HepG2 (cell line): ENCODE measurements around the gene FBXO7. TPM values are rescaled to one million over a fixed set of nuclear protein-coding genes. Genes with fewer than 3 reads are reported as not detected.

Source experiments
- ARNT ChIP-seq: fragments of 450-650 bp; IDR thresholded peaks from 2 replicates; pipeline ENCODE4 v1.6.1; 2017
- ESRRA ChIP-seq: sonication (generic); formaldehyde crosslinking; IDR thresholded peaks from 2 replicates; pipeline ENCODE4 v1.5.1; 2020; ENCODE audit warnings: mild to moderate bottlenecking, low read depth, missing genetic modification reagents
- GLMP ChIP-seq: sonication (generic); formaldehyde crosslinking; IDR thresholded peaks from 2 replicates; pipeline ENCODE4 v1.9.0; 2021; ENCODE audit warnings: missing genetic modification reagents, mild to moderate bottlenecking, borderline replicate concordance
- ISX ChIP-seq: sonication (generic); formaldehyde crosslinking; conservative IDR thresholded peaks from 2 replicates; pipeline ENCODE4 v1.5.0; 2020; ENCODE audit warnings: missing genetic modification reagents
- MED1 ChIP-seq: sonication (generic); formaldehyde crosslinking; IDR thresholded peaks from 2 replicates; pipeline ENCODE4 v1.4.0; 2020; ENCODE audit warnings: missing genetic modification reagents
- MIER2 ChIP-seq: IDR thresholded peaks from 2 replicates; pipeline ENCODE4 v1.6.1; 2016; ENCODE audit warnings: missing biosample characterization, missing genetic modification reagents
- MTF2 ChIP-seq: sonication (generic); formaldehyde crosslinking; IDR thresholded peaks from 2 replicates; pipeline ENCODE4 v1.5.0; 2020; ENCODE audit warnings: missing genetic modification reagents, borderline replicate concordance
- PAWR ChIP-seq: sonication (generic); formaldehyde crosslinking; IDR thresholded peaks from 2 replicates; pipeline ENCODE4 v1.4.0; 2020; ENCODE audit warnings: missing genetic modification reagents, mild to moderate bottlenecking, borderline replicate concordance
- PBX2 ChIP-seq: IDR thresholded peaks from 2 replicates; pipeline ENCODE4 v1.6.1; 2016; ENCODE audit warnings: control low read depth
- RXRA ChIP-seq: sonication (generic); formaldehyde crosslinking; IDR thresholded peaks from 2 replicates; pipeline ENCODE4 v1.5.1; 2020; ENCODE audit warnings: missing genetic modification reagents
- SMAD1 ChIP-seq: sonication (generic); formaldehyde crosslinking; IDR thresholded peaks from 2 replicates; pipeline ENCODE4 v1.4.0; 2020; ENCODE audit warnings: missing genetic modification reagents, low read depth, mild to moderate bottlenecking, borderline replicate concordance
- YEATS2 ChIP-seq: sonication (generic); formaldehyde crosslinking; IDR thresholded peaks from 2 replicates; pipeline ENCODE4 v1.4.0; 2020; ENCODE audit warnings: missing genetic modification reagents, borderline replicate concordance
- ZFP37 ChIP-seq: sonication (generic); formaldehyde crosslinking; IDR thresholded peaks from 2 replicates; pipeline ENCODE4 v1.4.0; 2020; ENCODE audit warnings: missing genetic modification reagents, borderline replicate concordance
- ZNF275 ChIP-seq: sonication (generic); formaldehyde crosslinking; IDR thresholded peaks from 2 replicates; pipeline ENCODE4 v1.8.0; 2022; ENCODE audit warnings: missing genetic modification reagents, mild to moderate bottlenecking, inconsistent platforms, borderline replicate concordance
- ZNF276 ChIP-seq: sonication (generic); formaldehyde crosslinking; IDR thresholded peaks from 2 replicates; pipeline ENCODE4 v1.4.0; 2020; ENCODE audit warnings: mild to moderate bottlenecking, low read depth, missing genetic modification reagents
- ZNF574 ChIP-seq: sonication (generic); formaldehyde crosslinking; IDR thresholded peaks from 2 replicates; pipeline ENCODE4 v1.4.0; 2020; ENCODE audit warnings: missing genetic modification reagents
- ZNF788 ChIP-seq: sonication (generic); formaldehyde crosslinking; IDR thresholded peaks from 2 replicates; pipeline ENCODE4 v1.5.0; 2020; ENCODE audit warnings: mild to moderate bottlenecking, missing genetic modification reagents, borderline replicate concordance
- polyA plus RNA-seq, 8 experiments: library from polyadenylated mRNA; depleted of rRNA in 3 of 8; stranded (reverse) in 7 of 8; unstranded in 1 of 8; fragments of >200 nt; fragmentation: Illumina TruSeq in 4 of 8; extraction: Trizol in 4 of 8; gene quantifications; 2 replicates each; pipeline versions ENCODE4 v1.2.1 to v1.2.3, GENCODE V29; 2011 to 2016; ENCODE audit warnings: low read depth in 4 of 8, missing spikeins in 1 of 8, mixed read lengths in 1 of 8; ENCODE audit not compliant: insufficient read depth in 1 of 8
- total RNA-seq, 5 experiments: library from RNA; depleted of rRNA; stranded (reverse); fragments of >200 nt; fragmentation: Illumina TruSeq; extraction: Trizol; gene quantifications; 2 replicates each; pipeline ENCODE4 v1.2.3, GENCODE V29; 2016; ENCODE audit warnings: low read depth in 1 of 5

The FBXO7 gene
- total and polyA plus RNA-seq, 2 of the 13 experiments (the other 11 are each of a cell fraction or from before 2014, with no cell fraction given): 105 to 172 TPM

- TF ChIP-seq ZNF574: peak; percentile 60
- TF ChIP-seq ZFP37: 0 out of 2 replicates have a peak, but pooled peaks have one; percentile 17
- no peak for TF ChIP-seq GLMP (CRISPR knock-in tag)
- peak; percentile 72; the same call in 1 of the 2 replicates for TF ChIP-seq ZNF788
- TF ChIP-seq ZNF276 (CRISPR knock-in tag): no peak
- TF ChIP-seq ISX (CRISPR knock-in tag): no peak
- TF ChIP-seq RXRA (CRISPR knock-in tag): peak; percentile 83
- TF ChIP-seq ZNF275 (CRISPR knock-in tag): peak; percentile 66; the same call in 1 of the 2 replicates
- peak; percentile 81 for TF ChIP-seq MED1 (CRISPR knock-in tag)
- TF ChIP-seq SMAD1 (CRISPR knock-in tag): peak; percentile 90; the same call in 1 of the 2 replicates
- TF ChIP-seq ARNT: no peak
- TF ChIP-seq PAWR (CRISPR knock-in tag): no peak
- 0 out of 2 replicates have a peak, but pooled peaks have one; percentile 22 for TF ChIP-seq YEATS2
- TF ChIP-seq PBX2 (CRISPR knock-in tag): no peak
- TF ChIP-seq ESRRA (CRISPR knock-in tag): no peak; the same call in 1 of the 2 replicates
- peak; percentile 89; the same call in 1 of the 2 replicates for TF ChIP-seq MTF2 (CRISPR knock-in tag)
- peak; percentile 61; the same call in 1 of the 2 replicates for TF ChIP-seq MIER2 (CRISPR knock-in tag)
These were observed 57.6 kb downstream of the FBXO7 start (continued) for GRCh38 chr22:32531931-32532819.
